Neural cell (in vitro differentiated cells): Measurements from ENCODE around the gene YWHAG. TPM values are rescaled to one million over a fixed set of nuclear protein-coding genes. Genes with fewer than 3 reads are reported as not detected.

ENCODE experiments used
- H2AFZ ChIP-seq: fragments of 200-600, 300-800 bp; sonication (generic), shearing (Covaris generic); 2 replicates; pipeline ENCODE4 v1.6.0; 2014; ENCODE audit warnings: low read depth, mild to moderate bottlenecking, antibody characterized with exemption, low read length, moderate library complexity
- H3F3A ChIP-seq: fragments of 200-600 bp; shearing (Covaris generic); 2 replicates; pipeline ENCODE4 v1.6.1; 2016; ENCODE audit warnings: mild to moderate bottlenecking, moderate library complexity, mixed read lengths, antibody characterized with exemption, low read length; ENCODE audit not compliant: insufficient read depth, poor library complexity, severe bottlenecking
- H3K27ac ChIP-seq: fragments of 200-600, 300-800 bp; sonication (generic), shearing (Covaris generic); 2 replicates; pipeline ENCODE4 v1.5.1; 2014; ENCODE audit warnings: mild to moderate bottlenecking, low read length, moderate library complexity
- H3K27me3 ChIP-seq: fragments of 300-800, 200-600 bp; sonication (generic), shearing (Covaris generic); 2 replicates; pipeline ENCODE4 v1.6.0; 2014; ENCODE audit warnings: mild to moderate bottlenecking, low read depth, low read length, moderate library complexity; ENCODE audit not compliant: insufficient read depth
- H3K36me3 ChIP-seq: fragments of 300-800, 200-600 bp; sonication (generic), shearing (Covaris generic); 2 replicates; pipeline ENCODE4 v1.5.1; 2014; ENCODE audit warnings: mild to moderate bottlenecking, antibody characterized with exemption, low read length, moderate library complexity; ENCODE audit not compliant: insufficient read depth
- H3K4me2 ChIP-seq: fragments of 300-800, 200-600 bp; sonication (generic), shearing (Covaris generic); 2 replicates; pipeline ENCODE4 v1.6.0; 2014; ENCODE audit warnings: mild to moderate bottlenecking, low read length
- H3K4me3 ChIP-seq: fragments of 300-800, 200-600 bp; sonication (generic), shearing (Covaris generic); 2 replicates; pipeline ENCODE4 v1.5.1; 2014; ENCODE audit warnings: mild to moderate bottlenecking, low read length, moderate library complexity
- H3K79me2 ChIP-seq: fragments of 200-600 bp; shearing (Covaris generic); replicated peaks from 2 replicates; pipeline ENCODE4 v1.6.0; 2014; ENCODE audit warnings: mild to moderate bottlenecking, low read length, moderate library complexity; ENCODE audit not compliant: insufficient read depth
- H3K9ac ChIP-seq: fragments of 300-800, 200-600 bp; sonication (generic), shearing (Covaris generic); 2 replicates; pipeline ENCODE4 v1.6.1; 2016; ENCODE audit warnings: mild to moderate bottlenecking, low read length, mixed read lengths
- H3K9me2 ChIP-seq: fragments of 200-600 bp; shearing (Covaris generic); 2 replicates; pipeline ENCODE4 v1.6.1; 2016; ENCODE audit warnings: mild to moderate bottlenecking, low read length, mixed read lengths; ENCODE audit not compliant: insufficient read depth
- H3K9me3 ChIP-seq: fragments of 200-600, 300-800 bp; sonication (generic), shearing (Covaris generic); 2 replicates; pipeline ENCODE4 v1.6.1; 2016; ENCODE audit warnings: mild to moderate bottlenecking, mixed run types, low read length, moderate library complexity, mixed read lengths
- H4K20me1 ChIP-seq: fragments of 200-600 bp; shearing (Covaris generic); 2 replicates; pipeline ENCODE4 v1.6.1; 2016; ENCODE audit warnings: mild to moderate bottlenecking, mixed run types; ENCODE audit not compliant: insufficient read depth
- CTCF ChIP-seq: fragments of 450-650 bp; IDR thresholded peaks from 2 replicates; pipeline ENCODE4 v1.5.1; 2014; ENCODE audit warnings: antibody characterized with exemption, mild to moderate bottlenecking, moderate library complexity; ENCODE audit not compliant: poor library complexity, severe bottlenecking
- EP300 ChIP-seq: fragments of 450-650 bp; conservative IDR thresholded peaks from 2 replicates; pipeline ENCODE4 v1.6.1; 2014; ENCODE audit warnings: antibody characterized with exemption, mild to moderate bottlenecking, moderate library complexity; ENCODE audit not compliant: poor library complexity, severe bottlenecking
- EZH2 ChIP-seq: fragments of 200-600, 300-800 bp; shearing (Covaris generic), sonication (generic); IDR thresholded peaks from 2 replicates; pipeline ENCODE4 v1.6.1; 2014; ENCODE audit warnings: antibody characterized with exemption, low read length, borderline replicate concordance, mild to moderate bottlenecking; ENCODE audit not compliant: insufficient read depth, poor library complexity, severe bottlenecking
- MXI1 ChIP-seq: fragments of 450-650 bp; conservative IDR thresholded peaks from 2 replicates; pipeline ENCODE4 v1.6.1; 2014; ENCODE audit warnings: antibody characterized with exemption, mild to moderate bottlenecking; ENCODE audit not compliant: poor library complexity, severe bottlenecking
- POLR2AphosphoS5 ChIP-seq: IDR thresholded peaks from 2 replicates; pipeline ENCODE4 v1.6.1; 2012
- RAD21 ChIP-seq: fragments of 450-650 bp; conservative IDR thresholded peaks from 2 replicates; pipeline ENCODE4 v1.6.1; 2014; ENCODE audit warnings: antibody characterized with exemption, mild to moderate bottlenecking, moderate library complexity
- REST ChIP-seq: IDR thresholded peaks from 2 replicates; pipeline ENCODE4 v1.6.1; 2012; ENCODE audit warnings: borderline replicate concordance
- SMC3 ChIP-seq: fragments of 450-650 bp; conservative IDR thresholded peaks from 2 replicates; pipeline ENCODE4 v1.6.1; 2014; ENCODE audit warnings: antibody characterized with exemption, mild to moderate bottlenecking, moderate library complexity; ENCODE audit not compliant: poor library complexity
- TAF1 ChIP-seq: IDR thresholded peaks from 2 replicates; pipeline ENCODE4 v1.6.1; 2012; ENCODE audit warnings: low read depth
- polyA plus RNA-seq: library from polyadenylated mRNA; depleted of rRNA; stranded (reverse); fragments of >200 nt; gene quantifications from 2 replicates; pipeline ENCODE4 v1.2.3, GENCODE V29; 2014

YWHAG gene
- polyA plus RNA-seq, 1 donor from 2014 or later: 284 TPM

GRCh38 chr7:76329479-76329878 lies 29.3 kb downstream of the YWHAG start:
- Histone ChIP-seq H3K4me3 (no peak overlapping the region), H3K9ac (no peak overlapping the region), H2AFZ (no peak overlapping the region), H4K20me1 (peaks cover 73% of the 10 kb centered on the region), H3K4me2 (no peak overlapping the region), H3K9me3 (no peaks in the 10 kb centered on the region), H3K27me3 (no peaks in the 10 kb centered on the region), H3F3A (no peaks in the 10 kb centered on the region), H3K79me2 (peaks cover 86% of the 10 kb centered on the region), H3K9me2 (no peaks in the 10 kb centered on the region), H3K36me3 (peaks cover 8% of the 10 kb centered on the region), H3K27ac (no peak overlapping the region)
- TF ChIP-seq POLR2AphosphoS5 (no peak), EP300 (no peak), EZH2 (no peak), REST (no peak), TAF1 (no peak), RAD21 (no peak), MXI1 (no peak), SMC3 (no peak), CTCF (no peak)

- Histone ChIP-seq H3K4me3 (no peak overlapping the region), H3K4me2 (no peak overlapping the region), H3K9ac (no peak overlapping the region), H3K36me3 (peaks cover 8% of the 10 kb centered on the region), H3K79me2 (peaks cover 75% of the 10 kb centered on the region), H3F3A (no peaks in the 10 kb centered on the region), H2AFZ (no peak overlapping the region), H3K9me3 (no peaks in the 10 kb centered on the region), H3K27ac (no peak overlapping the region), H3K9me2 (no peaks in the 10 kb centered on the region), H4K20me1 (peaks cover 63% of the 10 kb centered on the region), H3K27me3 (no peaks in the 10 kb centered on the region)
- TF ChIP-seq EZH2 (no peak), EP300 (no peak), REST (no peak), POLR2AphosphoS5 (no peak), RAD21 (no peak), MXI1 (no peak), TAF1 (no peak), SMC3 (no peak), CTCF (no peak)
These were observed 30.4 kb downstream of the YWHAG start for GRCh38 chr7:76328389-76328788.
